Lung (tissue), 12 donors: ENCODE data around the gene PLVAP. TPM values are rescaled to one million over a fixed set of nuclear protein-coding genes. Genes with fewer than 3 reads are reported as not detected.

Source experiments
- ATAC-seq: fragments of 200-7000 bp; cut with Tn5 transposase; one replicate; pipeline ENCODE4 v1.9.1; 2020; ENCODE audit warnings: moderate number of reproducible peaks; ENCODE audit not compliant: insufficient read depth, low FRiP score
- DNase-seq, 3 donors: peaks; one replicate each; pipeline ENCODE4 v3.0.0-alpha.2; 2013 to 2017
- H3K27ac ChIP-seq, 2 donors: one replicate each; pipeline ENCODE4 v1.5.1; 2013; ENCODE audit warnings: mild to moderate bottlenecking in 2 of 2, moderate library complexity in 2 of 2, control low read depth in 1 of 2, inconsistent platforms in 1 of 2, low read depth in 1 of 2, low read length in 1 of 2
- H3K27me3 ChIP-seq, 3 donors: one replicate each; pipeline ENCODE4 v1.5.1; 2013; ENCODE audit warnings: low read length in 2 of 3; ENCODE audit not compliant: control insufficient read depth in 3 of 3, insufficient read depth in 3 of 3
- H3K36me3 ChIP-seq, 4 donors: one replicate each; pipeline ENCODE4 v1.5.1; 2013; ENCODE audit warnings: low read length in 4 of 4, mild to moderate bottlenecking in 1 of 4, moderate library complexity in 1 of 4; ENCODE audit not compliant: control insufficient read depth in 4 of 4, insufficient read depth in 4 of 4
- H3K4me1 ChIP-seq, 5 donors: one replicate each; pipeline ENCODE4 v1.5.1; 2013; ENCODE audit warnings: low read length in 5 of 5, mild to moderate bottlenecking in 2 of 5, moderate library complexity in 1 of 5; ENCODE audit not compliant: control insufficient read depth in 5 of 5, insufficient read depth in 5 of 5
- H3K4me3 ChIP-seq: one replicate; pipeline ENCODE4 v1.5.1; 2013; ENCODE audit warnings: mild to moderate bottlenecking, control low read depth, moderate library complexity
- H3K9ac ChIP-seq, 2 donors: one replicate each; pipeline ENCODE4 v1.5.1; 2013; ENCODE audit warnings: low read length in 2 of 2, control low read depth in 1 of 2; ENCODE audit not compliant: insufficient read depth in 1 of 2
- H3K9me3 ChIP-seq, 4 donors: one replicate each; pipeline ENCODE4 v1.5.1; 2013; ENCODE audit warnings: low read length in 3 of 4, mild to moderate bottlenecking in 1 of 4, moderate library complexity in 1 of 4; ENCODE audit not compliant: control insufficient read depth in 4 of 4, insufficient read depth in 3 of 4
- WGBS, 2 donors: extraction: QIAGEN DNeasy Blood & Tissue Kit; methylation state at CpG; one replicate each; pipeline ENCODE4 v1.1.7; 2013; 5-methylcytosine and 5-hydroxymethylcytosine counted together
- polyA plus RNA-seq, 2 donors: library from polyadenylated mRNA; stranded (reverse); fragments of 200-250 nt; gene quantifications; one replicate each; pipeline ENCODE4 v1.2.1, GENCODE V29; 2013
- total RNA-seq, 2 donors: library from RNA; depleted of rRNA in 1 of 2; stranded (reverse); fragments of >200 nt in 1 of 2; gene quantifications; one replicate each; pipeline ENCODE4 v1.2.1, GENCODE V29; 2014 to 2021
- TF ChIP-seq, protein P1 (sequence below): IDR thresholded peaks from 2 replicates; pipeline ENCODE4 v1.5.1; 2012; ENCODE audit warnings: mild to moderate bottlenecking; ENCODE audit errors: control extremely low read depth, extremely low read depth
- donor health status: control.
- donor health status: control.
- donor health status: Bipolar disorder and iron deficiency.
- donor health status: healthy.
- donor health status: DM: yes; HTN: yes; CAD: no.

PLVAP gene
- total and polyA plus RNA-seq, 4 donors = 6.4 to 55.0 (median 25.8) TPM

DNA sequence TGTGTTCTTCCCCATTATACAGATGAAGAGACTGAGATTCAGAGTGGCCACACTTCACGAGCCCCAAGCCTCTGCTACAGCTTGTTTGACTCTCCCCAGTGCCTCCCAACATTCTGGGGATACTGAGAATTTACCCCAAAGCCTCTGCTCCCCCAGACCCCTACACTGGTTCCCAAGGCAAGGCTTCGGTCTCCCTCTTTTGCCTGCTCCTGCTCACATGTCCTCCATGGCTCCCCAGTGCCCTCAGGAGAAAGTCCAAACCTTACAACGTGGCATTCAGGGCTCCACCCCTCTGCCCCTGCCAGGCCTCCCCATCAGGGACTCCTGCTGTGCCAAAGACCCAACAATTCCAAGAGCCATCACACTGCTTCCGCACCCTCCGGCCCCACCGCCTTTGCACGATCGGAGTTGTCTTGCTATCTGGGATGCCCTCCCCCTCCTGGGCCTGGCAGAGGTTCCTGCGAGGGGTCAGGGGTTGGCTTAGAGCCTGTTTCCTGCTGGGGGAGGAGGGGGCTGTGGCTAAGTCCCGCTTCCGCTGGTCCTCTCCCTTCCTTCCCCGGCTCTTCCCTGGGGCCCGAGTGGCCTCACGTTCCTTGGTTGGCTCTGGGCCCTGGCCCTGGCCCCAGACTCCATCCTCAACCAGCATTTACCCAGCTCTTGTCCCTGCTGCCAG lies 24.4 kb downstream of the PLVAP start:
- 36 to 42% methylated on average over 14 of the region's 14 CpGs for WGBS, 2 donors
- peak; percentile 70 to 84 (median 76) for DNase-seq
- no peak for ATAC-seq

DNA sequence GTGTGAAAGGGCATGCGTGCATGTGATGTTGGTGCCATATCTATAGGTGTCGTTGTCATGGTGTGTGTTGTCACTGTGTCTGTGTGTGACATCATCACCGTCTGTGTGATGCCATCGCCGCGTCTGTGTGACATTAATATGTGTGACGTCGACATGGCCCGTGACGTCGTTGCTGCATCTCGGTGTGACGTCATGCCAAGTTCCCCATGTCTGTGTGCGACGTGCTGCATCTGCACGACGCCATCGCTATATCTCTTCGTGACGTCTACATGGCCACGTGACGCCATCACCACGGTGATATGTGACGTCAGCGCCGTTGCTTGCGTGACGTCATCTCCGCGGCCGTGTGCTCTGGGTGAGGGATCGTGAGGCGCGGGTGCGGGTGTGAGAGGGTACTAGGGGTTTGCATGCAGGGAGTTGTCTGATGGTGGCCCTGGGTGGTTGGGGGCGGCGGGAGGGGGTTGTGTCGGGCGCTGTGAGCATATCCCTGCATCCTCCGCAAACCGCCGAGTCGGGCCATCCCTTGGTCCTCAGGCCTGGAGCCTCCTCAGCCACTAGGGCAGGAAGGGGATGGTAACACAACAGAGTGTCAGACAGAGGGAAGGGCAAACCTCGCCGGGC lies 25.2 kb downstream of the PLVAP start:
- 86 to 89% methylated on average over 45 of the region's 45 CpGs for WGBS, 2 donors
- no peak for ATAC-seq
- no peak for DNase-seq
- Histone ChIP-seq H3K36me3 (no peaks in the 10 kb centered on the region), H3K9me3 (no peaks in the 10 kb centered on the region), H3K27ac (peak overlapping the region in 1 of 2 donors; percentile 23), H3K27me3 (peaks cover 0 to 4% (median 0%) of the 10 kb centered on the region in 3 donors), H3K4me3 (no peak overlapping the region), H3K4me1 (peaks cover 0 to 19% (median 4%) of the 10 kb centered on the region in 5 donors), H3K9ac (no peak overlapping the region)
- TF ChIP-seq, protein P1, sequence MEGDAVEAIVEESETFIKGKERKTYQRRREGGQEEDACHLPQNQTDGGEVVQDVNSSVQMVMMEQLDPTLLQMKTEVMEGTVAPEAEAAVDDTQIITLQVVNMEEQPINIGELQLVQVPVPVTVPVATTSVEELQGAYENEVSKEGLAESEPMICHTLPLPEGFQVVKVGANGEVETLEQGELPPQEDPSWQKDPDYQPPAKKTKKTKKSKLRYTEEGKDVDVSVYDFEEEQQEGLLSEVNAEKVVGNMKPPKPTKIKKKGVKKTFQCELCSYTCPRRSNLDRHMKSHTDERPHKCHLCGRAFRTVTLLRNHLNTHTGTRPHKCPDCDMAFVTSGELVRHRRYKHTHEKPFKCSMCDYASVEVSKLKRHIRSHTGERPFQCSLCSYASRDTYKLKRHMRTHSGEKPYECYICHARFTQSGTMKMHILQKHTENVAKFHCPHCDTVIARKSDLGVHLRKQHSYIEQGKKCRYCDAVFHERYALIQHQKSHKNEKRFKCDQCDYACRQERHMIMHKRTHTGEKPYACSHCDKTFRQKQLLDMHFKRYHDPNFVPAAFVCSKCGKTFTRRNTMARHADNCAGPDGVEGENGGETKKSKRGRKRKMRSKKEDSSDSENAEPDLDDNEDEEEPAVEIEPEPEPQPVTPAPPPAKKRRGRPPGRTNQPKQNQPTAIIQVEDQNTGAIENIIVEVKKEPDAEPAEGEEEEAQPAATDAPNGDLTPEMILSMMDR = no peak

More for the DNA sequence above, 24.4 kb downstream of the PLVAP start:
- Histone ChIP-seq H3K4me3 (no peak overlapping the region), H3K4me1 (peaks cover 0 to 19% (median 0%) of the 10 kb centered on the region in 5 donors), H3K9ac (no peak overlapping the region), H3K27ac (peak overlapping the region in 1 of 2 donors; percentile 23), H3K9me3 (no peaks in the 10 kb centered on the region), H3K36me3 (no peaks in the 10 kb centered on the region), H3K27me3 (peaks cover 0 to 4% (median 0%) of the 10 kb centered on the region in 3 donors)
- TF ChIP-seq, protein P1 = no peak

- H3K4me1 ChIP-seq = peaks cover 0 to 19% (median 6%) of the 10 kb centered on the region in 5 donors
- no peaks in the 10 kb centered on the region for H3K36me3 ChIP-seq
- no peak overlapping the region for H3K4me3 ChIP-seq
- TF ChIP-seq, protein P1 = no peak
- peak overlapping the region in 1 of 2 donors; percentile 47 for H3K9ac ChIP-seq
- DNase-seq = peak; percentile 88 to 94 (median 89)
- ATAC-seq = no peak
- peaks cover 0 to 4% (median 0%) of the 10 kb centered on the region in 3 donors for H3K27me3 ChIP-seq
- peak overlapping the region in 1 of 2 donors; percentile 5 for H3K27ac ChIP-seq
- no peaks in the 10 kb centered on the region for H3K9me3 ChIP-seq
- 5 to 7% methylated on average over 12 of the region's 12 CpGs for WGBS, 2 donors
Measured at GRCh38 chr19:17348700-17349099, 28.4 kb downstream of the PLVAP start.
